SU-DHL-6 (cell line): Measurements from ENCODE around the gene GPR132.

ENCODE experiments used
- H2AFZ ChIP-seq: fragments of 200-600 bp; sonication (generic); 2 replicates; pipeline ENCODE4 v1.6.1; 2014; ENCODE audit warnings: low read depth, mild to moderate bottlenecking, moderate library complexity, mixed read lengths, antibody characterized with exemption, low read length; ENCODE audit not compliant: severe bottlenecking
- H3F3A ChIP-seq: fragments of 200-600 bp; shearing (Covaris generic); 2 replicates; pipeline ENCODE4 v1.6.0; 2016; ENCODE audit warnings: antibody characterized with exemption, mild to moderate bottlenecking; ENCODE audit not compliant: insufficient read depth
- H3K27ac ChIP-seq: fragments of 200-600 bp; sonication (generic); 2 replicates; pipeline ENCODE4 v1.5.1; 2016; ENCODE audit warnings: low read depth, mild to moderate bottlenecking, low read length, moderate library complexity, mixed read lengths
- H3K27me3 ChIP-seq: fragments of 200-600 bp; sonication (generic), shearing (Covaris generic); 2 replicates; pipeline ENCODE4 v1.6.0; 2014; ENCODE audit warnings: mild to moderate bottlenecking, low read length
- H3K36me3 ChIP-seq: fragments of 200-600 bp; sonication (generic); 2 replicates; pipeline ENCODE4 v1.6.1; 2014; ENCODE audit warnings: mild to moderate bottlenecking, low read length, mixed read lengths
- H3K4me2 ChIP-seq: fragments of 300-600, 200-600 bp; shearing (Covaris generic), sonication (generic); 2 replicates; pipeline ENCODE4 v1.6.0; 2014; ENCODE audit warnings: low read length, low read depth, mild to moderate bottlenecking; ENCODE audit not compliant: poor library complexity, severe bottlenecking
- H3K4me3 ChIP-seq: fragments of 200-600 bp; sonication (generic); 2 replicates; pipeline ENCODE4 v1.5.1; 2014; ENCODE audit warnings: antibody characterized with exemption, low read length, mild to moderate bottlenecking, mixed read lengths; ENCODE audit not compliant: insufficient read depth, poor library complexity, severe bottlenecking
- H3K79me2 ChIP-seq: fragments of 200-600 bp; sonication (generic); 2 replicates; pipeline ENCODE4 v1.6.1; 2014; ENCODE audit warnings: mild to moderate bottlenecking, low read length, moderate library complexity; ENCODE audit not compliant: insufficient read depth
- H3K9ac ChIP-seq: fragments of 200-600 bp; sonication (generic); 2 replicates; pipeline ENCODE4 v1.7.0; 2014; ENCODE audit warnings: mild to moderate bottlenecking, low read length
- H3K9me2 ChIP-seq: fragments of 200-600 bp; sonication (generic); replicated peaks from 2 replicates; pipeline ENCODE4 v1.6.1; 2014; ENCODE audit warnings: low read length; ENCODE audit not compliant: insufficient read depth
- H3K9me3 ChIP-seq: fragments of 200-600 bp; sonication (generic); 2 replicates; pipeline ENCODE4 v1.6.1; 2014; ENCODE audit warnings: low read length, mixed read lengths; ENCODE audit not compliant: insufficient read depth
- H4K20me1 ChIP-seq: fragments of 200-600 bp; sonication (generic); 2 replicates; pipeline ENCODE4 v1.6.1; 2014; ENCODE audit warnings: low read depth, mild to moderate bottlenecking, antibody characterized with exemption, low read length, moderate library complexity, mixed read lengths
- CTCF ChIP-seq: fragments of 200-600 bp; sonication (generic); IDR thresholded peaks from one replicate; pipeline ENCODE4 v1.5.1; 2017; ENCODE audit warnings: antibody characterized with exemption, mild to moderate bottlenecking, low read length, moderate library complexity; ENCODE audit not compliant: insufficient read depth, poor library complexity, severe bottlenecking
- EZH2phosphoT487 ChIP-seq: fragments of 200-600 bp; sonication (generic), shearing (Covaris generic); conservative IDR thresholded peaks from 2 replicates; pipeline ENCODE4 v1.6.1; 2018; ENCODE audit warnings: mild to moderate bottlenecking, antibody characterized with exemption, low read length, moderate library complexity, mixed read lengths

GPR132 gene

GRCh38 chr14:105026802-105027563 lies 38.2 kb downstream of the GPR132 start:
- peak overlapping the region; percentile 13 for H3K4me2 ChIP-seq
- H4K20me1 ChIP-seq = no peaks in the 10 kb centered on the region
- no peak overlapping the region for H3K9ac ChIP-seq
- no peaks in the 10 kb centered on the region for H3K9me2 ChIP-seq
- no peaks in the 10 kb centered on the region for H3K9me3 ChIP-seq
- no peaks in the 10 kb centered on the region for H3K79me2 ChIP-seq
- no peaks in the 10 kb centered on the region for H3K36me3 ChIP-seq
- TF ChIP-seq CTCF (no peak), EZH2phosphoT487 (no peak)
- H3F3A ChIP-seq = 0 out of 2 replicates have a peak, but pooled peaks cover 12% of the 10 kb centered on the region
- no peak overlapping the region for H3K4me3 ChIP-seq
- H3K27ac ChIP-seq = no peak overlapping the region
- no peaks in the 10 kb centered on the region for H3K27me3 ChIP-seq
- H2AFZ ChIP-seq = no peak overlapping the region

DNA sequence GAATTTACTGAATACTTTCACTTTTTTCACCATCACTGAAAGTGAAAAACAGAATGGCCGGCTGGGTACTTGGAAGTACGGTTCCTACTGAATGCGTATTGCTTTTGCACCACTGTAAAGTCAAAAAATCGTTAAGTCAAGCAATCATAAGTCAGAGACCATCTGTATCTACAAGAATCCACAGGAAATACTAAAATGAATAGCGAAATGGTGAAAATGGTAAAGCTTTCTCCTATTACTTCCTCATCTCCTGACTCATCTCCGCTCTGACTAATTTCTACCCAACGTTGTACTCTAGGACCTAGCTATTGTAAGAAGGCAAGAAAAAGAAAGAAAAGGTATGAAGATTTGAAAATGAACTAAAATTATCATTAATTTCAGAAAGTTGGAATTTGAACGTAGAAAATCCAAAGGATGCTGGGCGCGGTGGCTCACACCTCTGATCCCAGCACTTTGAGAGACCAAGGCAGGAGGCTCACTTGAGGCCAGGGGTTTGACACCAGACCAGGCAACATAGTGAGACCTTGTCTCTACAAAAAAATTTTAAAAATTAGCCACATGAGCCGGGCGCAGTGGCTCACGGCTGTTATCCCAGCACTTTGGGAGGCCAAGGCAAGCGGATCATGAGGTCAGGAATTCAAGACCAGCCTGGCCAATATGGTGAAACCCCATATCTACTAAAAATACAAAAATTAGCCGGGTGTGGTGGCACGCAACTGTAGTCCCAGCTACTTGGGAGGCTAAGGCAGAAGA lies 39.0 kb downstream of the GPR132 start:
- Histone ChIP-seq H3K79me2 (peaks cover 5% of the 10 kb centered on the region; the same call in 1 of the 2 replicates), H2AFZ (no peak overlapping the region), H3K27me3 (no peaks in the 10 kb centered on the region), H4K20me1 (no peaks in the 10 kb centered on the region), H3K4me2 (no peak overlapping the region), H3K27ac (no peak overlapping the region), H3K9ac (no peak overlapping the region), H3K4me3 (no peak overlapping the region), H3F3A (0 out of 2 replicates have a peak, but pooled peaks cover 12% of the 10 kb centered on the region), H3K36me3 (no peaks in the 10 kb centered on the region), H3K9me2 (no peaks in the 10 kb centered on the region), H3K9me3 (no peaks in the 10 kb centered on the region)
- TF ChIP-seq EZH2phosphoT487 = no peak
- no peak for TF ChIP-seq CTCF

DNA sequence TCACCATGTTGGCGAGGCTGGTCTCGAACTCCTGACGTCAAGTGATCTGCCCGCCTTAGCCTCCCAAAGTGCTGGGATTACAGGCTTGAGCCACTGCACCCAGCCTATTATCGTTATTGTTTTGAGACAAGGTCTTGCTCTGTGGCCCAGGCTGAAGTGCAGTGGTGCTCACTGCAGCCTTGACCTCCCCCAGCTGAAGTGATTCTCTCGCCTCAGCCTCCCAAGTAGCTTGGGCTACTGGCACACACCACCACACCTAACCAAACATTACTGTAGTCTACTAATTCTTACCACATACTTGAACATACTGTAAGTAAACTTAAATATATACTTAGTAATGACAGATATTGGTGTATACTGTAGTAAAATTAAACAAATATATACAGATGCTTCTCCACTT lies 39.8 kb downstream of the GPR132 start:
- peaks cover 9% of the 10 kb centered on the region for H3K79me2 ChIP-seq
- H3K4me3 ChIP-seq = no peak overlapping the region
- H2AFZ ChIP-seq = no peak overlapping the region
- no peaks in the 10 kb centered on the region for H3K9me3 ChIP-seq
- no peak overlapping the region for H3K27ac ChIP-seq
- no peak overlapping the region for H3K9ac ChIP-seq
- H3K9me2 ChIP-seq = no peaks in the 10 kb centered on the region
- H3K27me3 ChIP-seq = no peaks in the 10 kb centered on the region
- H3F3A ChIP-seq = 0 out of 2 replicates have a peak, but pooled peaks cover 12% of the 10 kb centered on the region
- no peak overlapping the region for H3K4me2 ChIP-seq
- no peak for TF ChIP-seq CTCF
- no peak for TF ChIP-seq EZH2phosphoT487
- no peaks in the 10 kb centered on the region for H3K36me3 ChIP-seq
- H4K20me1 ChIP-seq = no peaks in the 10 kb centered on the region
